ENCODE results near the gene ALOX15. TPM values are rescaled to one million over a fixed set of nuclear protein-coding genes. Genes with fewer than 3 reads are reported as not detected.

ALOX15 gene
- total and polyA plus RNA-seq, 10 of the 15 experiments (the other 5 are each of a cell fraction or from before 2014, with no cell fraction given) = 0.05 to 1.0 (median 0.24) TPM

GRCh38 chr17:4658478-4659305 lies 17.2 kb upstream of the ALOX15 start:
- TF ChIP-seq SMAD5 (IDR thresholded peaks at IDR 0.05; ENCODE audit: low read depth) (no peak), HDAC2 (IDR thresholded peaks at IDR 0.05) (no peak), SIX5 (IDR thresholded peaks at IDR 0.05; ENCODE audit: low read depth, low read length, severe bottlenecking) (no peak), EED (IDR thresholded peaks at IDR 0.05; ENCODE audit: low read depth) (no peak), ZZZ3 (IDR thresholded peaks at IDR 0.05; ENCODE audit: control insufficient read depth, insufficient read length, low read depth) (no peak), EGR1 (IDR thresholded peaks at IDR 0.05; ENCODE audit: borderline replicate concordance in 1 of 2, low read depth in 2 of 2, low read length in 2 of 2) (peak in 1 of 2 experiments; percentile 79; a peak in 2 of 3 replicates), CBX5 (IDR thresholded peaks at IDR 0.05; ENCODE audit: low read depth) (no peak), YY1 (IDR thresholded peaks at IDR 0.05; ENCODE audit: low read depth, low read length) (no peak)
- ATAC-seq (peak; percentile 54; the same call in 2 of the 3 replicates), DNase-seq (ENCODE audit: low read depth, low spot score) (no peak), FAIRE-seq (no peak)
- POLR2A ChIA-PET = interaction anchor here (0.6 kb wide), 2 partner anchors 11 to 123 kb away, joined by 4 read pairs; no protein-coding TSS in a partner anchor
- SMC1A ChIA-PET (ENCODE audit: uncharacterized antibody, unreplicated experiment) = no interaction called here
- intact Hi-C loops (cut with micrococcal nuclease; ENCODE audit: unreplicated experiment) (no loop called here), in situ Hi-C loops (cut with MboI) (no loop called here)
- Histone ChIP-seq H3K27ac (ENCODE audit: control insufficient read depth, insufficient read depth) (no peak overlapping the region), H3K79me2 (ENCODE audit: control insufficient read depth, insufficient read depth, low read length) (no peaks in the 10 kb centered on the region), H3K9me3 (replicated peaks; ENCODE audit: control insufficient read depth, insufficient read depth, low read length) (no peaks in the 10 kb centered on the region), H3K4me2 (ENCODE audit: control insufficient read depth, insufficient read depth) (no peak overlapping the region), H4K20me1 (ENCODE audit: control insufficient read depth, insufficient read depth) (no peaks in the 10 kb centered on the region), H3K9ac (ENCODE audit: control insufficient read depth, insufficient read depth, low read length) (no peak overlapping the region), H3K4me1 (ENCODE audit: control insufficient read depth, insufficient read depth, low read length) (no peaks in the 10 kb centered on the region), H3K27me3 (replicated peaks in 1 of 2; ENCODE audit: control insufficient read depth in 2 of 2, insufficient read depth in 2 of 2, low read length in 1 of 2) (no peaks in the 10 kb centered on the region), H2AFZ (ENCODE audit: control insufficient read depth, low read depth, low read length) (no peak overlapping the region), H3K4me3 (no peak overlapping the region), H3K36me3 (ENCODE audit: control insufficient read depth in 2 of 2, insufficient read depth in 2 of 2, low read length in 1 of 2) (no peaks in the 10 kb centered on the region)
- WGBS (ENCODE audit: insufficient coverage, insufficient replicate concordance, low lambda C conversion rate, missing lambda C conversion rate) = 35% methylated on average over 6 of the region's 6 CpGs
- RAD21 ChIA-PET (ENCODE audit: unreplicated experiment) = interaction anchor here (0.6 kb wide), 1 partner anchor 225 kb away, joined by 3 read pairs; no protein-coding TSS in a partner anchor
- CTCF ChIA-PET = interaction anchor here (1.0 to 1.2 kb wide), 2 partner anchors 34 to 91 kb away, joined by 3 to 5 read pairs; no protein-coding TSS in a partner anchor
- no TSS peak for BruUV-seq (replicated peaks)
